OCI-LY3 (cell line): ENCODE results near the gene HTR7.
"Not testable (repeated sequence)": the region's sequence is repeated elsewhere in the genome, so short reads cannot be mapped to it uniquely, and the experiment has no call there.

Source experiments
- H2AFZ ChIP-seq: fragments of 200-600, 300-600 bp; shearing (Covaris generic); 2 replicates; pipeline ENCODE4 v1.6.0; 2014; ENCODE audit warnings: antibody characterized with exemption, low read depth, low read length
- H3K27ac ChIP-seq: fragments of 200-600, 300-600 bp; sonication (generic); 2 replicates; pipeline ENCODE4 v1.5.1; 2014; ENCODE audit warnings: mild to moderate bottlenecking, low read length, moderate library complexity, mixed read lengths
- H3K27me3 ChIP-seq: fragments of 200-600, 300-600 bp; sonication (generic); 2 replicates; pipeline ENCODE4 v1.6.1; 2014; ENCODE audit warnings: low read depth, low read length, mixed read lengths
- H3K36me3 ChIP-seq: fragments of 200-600, 300-600 bp; sonication (generic); replicated peaks from 2 replicates; pipeline ENCODE3; 2014; ENCODE audit warnings: low read depth, low read length, mixed read lengths
- H3K4me1 ChIP-seq: fragments of 300-600, 200-600 bp; sonication (generic); 2 replicates; pipeline ENCODE4 v1.6.1; 2014; ENCODE audit warnings: low read length, mixed read lengths
- H3K4me2 ChIP-seq: fragments of 200-600, 300-600 bp; sonication (generic); 2 replicates; pipeline ENCODE4 v1.6.1; 2014; ENCODE audit warnings: low read length, mixed read lengths
- H3K4me3 ChIP-seq: fragments of 300-600, 200-600 bp; sonication (generic); 2 replicates; pipeline ENCODE4 v1.5.1; 2014; ENCODE audit warnings: antibody characterized with exemption, mild to moderate bottlenecking, low read length, moderate library complexity
- H3K79me2 ChIP-seq: fragments of 300-600, 200-600 bp; shearing (Covaris generic); 2 replicates; pipeline ENCODE4 v1.6.1; 2014; ENCODE audit warnings: mild to moderate bottlenecking, low read length, mixed read lengths
- H3K9ac ChIP-seq: fragments of 300-600, 200-600 bp; shearing (Covaris generic); 2 replicates; pipeline ENCODE4 v1.6.0; 2014; ENCODE audit warnings: mild to moderate bottlenecking, low read length, moderate library complexity
- H3K9me3 ChIP-seq: fragments of 200-600, 300-600 bp; shearing (Covaris generic); 2 replicates; pipeline ENCODE4 v1.6.1; 2014; ENCODE audit warnings: low read length, mixed read lengths; ENCODE audit not compliant: insufficient read depth
- H4K20me1 ChIP-seq: fragments of 200-600, 300-600 bp; sonication (generic); 2 replicates; pipeline ENCODE4 v1.6.1; 2016; ENCODE audit warnings: low read length, mixed read lengths; ENCODE audit not compliant: insufficient read depth
- EZH2phosphoT487 ChIP-seq: fragments of 200-600 bp; shearing (Covaris generic); IDR thresholded peaks from 2 replicates; pipeline ENCODE4 v1.6.1; 2018; ENCODE audit warnings: antibody characterized with exemption, mixed run types, low read depth
- TF ChIP-seq, protein P1 (sequence below): fragments of 200-600, 300-600 bp; sonication (generic); IDR thresholded peaks from 2 replicates; pipeline ENCODE4 v1.5.1; 2014; ENCODE audit warnings: antibody characterized with exemption, low read length, low read depth

The HTR7 gene

DNA sequence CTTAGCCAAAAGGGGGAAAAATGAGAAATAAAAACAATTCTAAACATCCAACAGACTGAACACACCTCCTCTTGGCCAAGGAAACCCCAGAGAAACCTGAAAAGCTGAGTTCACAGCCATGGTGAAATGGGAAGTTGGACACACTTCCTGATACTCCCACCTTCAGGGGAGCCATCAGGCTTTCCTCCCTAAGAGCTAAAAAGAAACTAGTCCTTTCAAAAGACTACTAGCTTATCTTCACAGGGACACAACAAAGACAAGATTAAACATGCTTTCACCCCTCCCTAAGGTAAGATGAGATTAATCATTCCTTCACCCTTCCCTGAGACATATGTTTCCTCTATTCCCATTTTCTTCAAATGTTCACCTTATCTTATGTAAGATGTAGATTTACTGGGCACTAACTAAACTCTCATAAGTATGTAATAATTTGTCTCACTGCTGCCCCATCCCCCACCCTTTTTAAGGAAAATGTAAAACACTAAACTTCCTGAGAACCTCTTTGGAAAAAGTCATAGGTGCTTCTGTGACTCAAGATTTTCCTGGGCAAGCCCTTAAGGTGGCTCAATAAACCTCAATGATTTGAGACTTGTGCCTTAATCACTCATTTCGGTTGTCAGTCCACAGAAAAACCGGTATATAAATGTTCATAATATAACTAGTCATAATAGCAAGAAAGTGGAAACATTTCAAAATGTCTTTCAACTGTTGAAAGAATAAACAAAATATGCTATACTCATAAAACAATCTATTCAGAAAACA is 40.5 kb downstream of the HTR7 start:
- Histone ChIP-seq H3K79me2 (no peaks in the 10 kb centered on the region), H3K9me3 (no peaks in the 10 kb centered on the region), H3K4me3 (no peak overlapping the region; the same call in 1 of the 2 replicates), H3K9ac (no peak overlapping the region), H3K27ac (no peak overlapping the region), H3K4me1 (peaks cover 12% of the 10 kb centered on the region), H3K4me2 (peak overlapping the region; percentile 43), H3K36me3 (no peaks in the 10 kb centered on the region), H4K20me1 (no peaks in the 10 kb centered on the region), H3K27me3 (no peaks in the 10 kb centered on the region), H2AFZ (0 out of 2 replicates have a peak overlapping the region, but pooled peaks have one; percentile 30)
- TF ChIP-seq, protein P1, sequence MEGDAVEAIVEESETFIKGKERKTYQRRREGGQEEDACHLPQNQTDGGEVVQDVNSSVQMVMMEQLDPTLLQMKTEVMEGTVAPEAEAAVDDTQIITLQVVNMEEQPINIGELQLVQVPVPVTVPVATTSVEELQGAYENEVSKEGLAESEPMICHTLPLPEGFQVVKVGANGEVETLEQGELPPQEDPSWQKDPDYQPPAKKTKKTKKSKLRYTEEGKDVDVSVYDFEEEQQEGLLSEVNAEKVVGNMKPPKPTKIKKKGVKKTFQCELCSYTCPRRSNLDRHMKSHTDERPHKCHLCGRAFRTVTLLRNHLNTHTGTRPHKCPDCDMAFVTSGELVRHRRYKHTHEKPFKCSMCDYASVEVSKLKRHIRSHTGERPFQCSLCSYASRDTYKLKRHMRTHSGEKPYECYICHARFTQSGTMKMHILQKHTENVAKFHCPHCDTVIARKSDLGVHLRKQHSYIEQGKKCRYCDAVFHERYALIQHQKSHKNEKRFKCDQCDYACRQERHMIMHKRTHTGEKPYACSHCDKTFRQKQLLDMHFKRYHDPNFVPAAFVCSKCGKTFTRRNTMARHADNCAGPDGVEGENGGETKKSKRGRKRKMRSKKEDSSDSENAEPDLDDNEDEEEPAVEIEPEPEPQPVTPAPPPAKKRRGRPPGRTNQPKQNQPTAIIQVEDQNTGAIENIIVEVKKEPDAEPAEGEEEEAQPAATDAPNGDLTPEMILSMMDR = no peak
- no peak for TF ChIP-seq EZH2phosphoT487

DNA sequence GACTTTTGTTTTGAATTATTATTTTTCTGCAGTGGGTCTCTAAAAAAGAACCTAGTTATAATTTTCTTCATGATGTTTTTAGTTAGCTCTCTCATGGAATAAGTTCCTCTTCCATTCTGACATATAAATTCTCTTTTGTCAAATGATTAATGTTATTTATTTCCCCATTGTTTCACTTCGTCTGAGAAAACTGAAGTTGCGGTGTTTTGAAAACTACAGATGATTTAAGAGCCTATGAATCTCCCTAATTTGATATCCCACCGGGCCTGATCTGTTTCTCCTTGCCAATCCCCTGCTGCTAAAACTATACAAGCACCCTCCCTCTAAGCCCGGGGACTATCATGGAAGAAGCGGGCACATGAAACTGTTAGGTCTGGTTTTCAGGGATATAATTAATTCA is 41.4 kb downstream of the HTR7 start:
- Histone ChIP-seq H2AFZ (0 out of 2 replicates have a peak overlapping the region, but pooled peaks have one; percentile 30), H3K79me2 (no peaks in the 10 kb centered on the region), H4K20me1 (no peaks in the 10 kb centered on the region), H3K36me3 (no peaks in the 10 kb centered on the region), H3K9ac (no peak overlapping the region), H3K4me2 (peak overlapping the region; percentile 43), H3K27me3 (no peaks in the 10 kb centered on the region), H3K4me3 (no peak overlapping the region; the same call in 1 of the 2 replicates), H3K4me1 (peaks cover 12% of the 10 kb centered on the region), H3K9me3 (no peaks in the 10 kb centered on the region), H3K27ac (no peak overlapping the region)
- no peak for TF ChIP-seq EZH2phosphoT487
- TF ChIP-seq, protein P1 = no peak

DNA sequence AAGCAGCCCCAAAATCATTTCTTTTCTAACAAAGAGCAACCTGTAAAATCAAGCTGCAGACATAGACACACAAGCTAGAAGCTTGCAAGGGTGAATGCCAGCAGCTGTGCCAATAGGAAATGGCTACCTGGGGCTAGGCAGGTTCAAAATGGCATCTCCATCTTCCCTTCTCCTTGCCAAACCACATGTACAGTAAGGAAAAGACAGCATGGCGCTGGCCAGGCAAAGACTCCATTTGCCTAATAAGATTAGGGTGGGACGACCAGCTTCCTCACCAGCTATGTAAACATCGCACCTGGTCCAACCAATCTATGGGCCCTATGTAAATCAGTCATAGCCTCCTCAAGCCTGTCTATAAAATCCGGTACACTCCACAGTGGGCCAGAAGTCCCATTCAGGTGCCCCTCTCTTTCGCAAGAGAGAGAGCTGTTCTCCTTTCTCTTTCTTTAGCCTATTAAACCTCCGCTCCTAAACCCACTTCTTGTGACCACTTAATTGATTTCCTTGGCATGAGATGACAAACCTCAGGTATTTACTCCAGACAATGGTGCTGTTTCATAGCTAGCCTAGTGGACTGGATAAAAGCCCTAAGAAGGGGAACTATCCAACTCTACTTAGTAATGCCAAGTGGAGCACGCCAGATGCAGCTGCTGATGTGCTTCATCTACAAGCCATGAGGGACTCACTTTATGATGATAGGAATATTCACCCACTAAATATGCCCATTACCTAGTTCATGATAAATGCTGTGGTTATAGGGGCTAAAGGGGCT is 44.1 kb downstream of the HTR7 start:
- H3K4me1 ChIP-seq = peaks cover 12% of the 10 kb centered on the region

DNA sequence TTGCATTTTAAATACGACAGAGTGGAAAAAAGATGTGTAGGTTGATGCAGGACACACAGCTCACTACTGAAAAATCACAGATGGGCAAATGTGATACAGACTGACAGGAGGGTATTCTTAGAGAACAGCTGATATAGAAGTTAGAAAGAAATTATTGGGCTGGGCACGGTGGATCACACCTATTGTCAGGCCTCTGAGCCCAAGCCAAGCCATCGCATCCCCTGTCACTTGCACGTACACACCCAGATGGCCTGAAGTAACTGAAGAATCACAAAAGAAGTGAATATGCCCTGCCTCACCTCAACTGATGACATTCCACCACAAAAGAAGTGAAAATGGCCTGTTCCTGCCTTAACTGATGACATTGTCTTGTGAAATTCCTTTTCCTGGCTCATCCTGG is 50.7 kb downstream of the HTR7 start:
- H3K79me2 ChIP-seq, H3K27me3 ChIP-seq, H3K4me1 ChIP-seq, H3K9ac ChIP-seq, H3K4me2 ChIP-seq, H4K20me1 ChIP-seq, H3K9me3 ChIP-seq, H2AFZ ChIP-seq, H3K36me3 ChIP-seq, H3K4me3 ChIP-seq, H3K27ac ChIP-seq: not testable (repeated sequence)

More for the DNA sequence above, 44.1 kb downstream of the HTR7 start:
- Histone ChIP-seq H3K27ac (no peak overlapping the region), H4K20me1 (no peaks in the 10 kb centered on the region), H3K27me3 (no peaks in the 10 kb centered on the region), H2AFZ (no peak overlapping the region), H3K4me2 (no peak overlapping the region), H3K9ac (no peak overlapping the region), H3K36me3 (no peaks in the 10 kb centered on the region), H3K9me3 (no peaks in the 10 kb centered on the region), H3K79me2 (no peaks in the 10 kb centered on the region), H3K4me3 (no peak overlapping the region)
- TF ChIP-seq, protein P1 = no peak
- TF ChIP-seq EZH2phosphoT487 = no peak
